K562 (cell line): ENCODE data around the gene TLE7. TPM values are rescaled to one million over a fixed set of nuclear protein-coding genes. Genes with fewer than 3 reads are reported as not detected.

Source experiments
- ELF2 ChIP-seq: fragments of 250-450 bp; sonication (Bioruptor Pico); IDR thresholded peaks from 2 replicates; pipeline ENCODE4 v1.5.0; 2021; ENCODE audit warnings: mild to moderate bottlenecking
- FIP1L1 ChIP-seq: fragments of 200-400 bp; formaldehyde crosslinking; IDR thresholded peaks from 2 replicates; pipeline ENCODE4 v1.6.1; 2018; ENCODE audit warnings: mild to moderate bottlenecking, low read depth, low read length; ENCODE audit not compliant: poor library complexity, severe bottlenecking
- FOXJ2 ChIP-seq: fragments of 200-800 bp; sonication (Bioruptor generic); IDR thresholded peaks from 2 replicates; pipeline ENCODE4 v1.6.1; 2016; ENCODE audit warnings: missing genetic modification characterization, missing compliant biosample characterization
- GABPB1 ChIP-seq: sonication (generic); formaldehyde crosslinking; IDR thresholded peaks from 2 replicates; pipeline ENCODE4 v1.8.0; 2022; ENCODE audit warnings: mild to moderate bottlenecking, missing genetic modification reagents
- GMEB1 ChIP-seq: fragments of 250-450 bp; sonication (Bioruptor Pico); IDR thresholded peaks from 2 replicates; pipeline ENCODE4 v1.4.0; 2020; ENCODE audit warnings: mild to moderate bottlenecking
- HBP1 ChIP-seq: fragments of 450-650 bp; formaldehyde crosslinking; IDR thresholded peaks from 2 replicates; pipeline ENCODE4 v1.4.0; 2022; ENCODE audit warnings: missing genetic modification characterization
- HNRNPLL ChIP-seq: fragments of 200-400 bp; formaldehyde crosslinking; IDR thresholded peaks from 2 replicates; pipeline ENCODE4 v1.6.1; 2017; ENCODE audit warnings: low read length, low read depth, mild to moderate bottlenecking; ENCODE audit not compliant: poor library complexity, severe bottlenecking
- KDM5B ChIP-seq: fragments of 200-600 bp; sonication (generic); IDR thresholded peaks from 2 replicates; pipeline ENCODE4 v1.6.1; 2012; ENCODE audit warnings: low read depth, mild to moderate bottlenecking, moderate library complexity, low read length, control low read depth, inconsistent platforms; ENCODE audit not compliant: insufficient replicate concordance
- MBD2 ChIP-seq: sonication (generic); IDR thresholded peaks from 2 replicates; pipeline ENCODE4 v1.6.1; 2016; ENCODE audit warnings: low read depth, borderline replicate concordance
- MITF ChIP-seq: IDR thresholded peaks from 2 replicates; pipeline ENCODE4 v1.6.1; 2014; ENCODE audit warnings: antibody characterized with exemption
- NRF1 ChIP-seq, 2 experiments: fragments of 450-650 bp; IDR thresholded peaks in 1 of 2; conservative IDR thresholded peaks in 1 of 2; 2 replicates each; pipeline ENCODE4 v1.6.1; 2014; ENCODE audit warnings: mild to moderate bottlenecking in 2 of 2
- PHF21A ChIP-seq: fragments of 450-650 bp; IDR thresholded peaks from 2 replicates; pipeline ENCODE4 v1.6.1; 2017; ENCODE audit warnings: low read depth, borderline replicate concordance
- PKNOX1 ChIP-seq: fragments of 450-650 bp; IDR thresholded peaks from 2 replicates; pipeline ENCODE4 v1.6.1; 2016
- SETDB1 ChIP-seq: IDR thresholded peaks from one replicate; pipeline ENCODE4 v1.6.1; 2012; ENCODE audit warnings: low read length, control low read depth, inconsistent platforms
- TAF7 ChIP-seq: fragments of 450-650 bp; IDR thresholded peaks from 2 replicates; pipeline ENCODE4 v1.6.1; 2016; ENCODE audit warnings: missing genetic modification characterization, missing compliant biosample characterization
- THRA ChIP-seq: fragments of 450-650 bp; IDR thresholded peaks from 2 replicates; pipeline ENCODE4 v1.6.1; 2017; ENCODE audit warnings: mild to moderate bottlenecking, moderate library complexity
- XRCC5 ChIP-seq: fragments of 200-400 bp; formaldehyde crosslinking; IDR thresholded peaks from 2 replicates; pipeline ENCODE4 v1.6.1; 2017; ENCODE audit warnings: low read depth, mild to moderate bottlenecking, low read length
- ZBTB17 ChIP-seq: fragments of 450-650 bp; formaldehyde crosslinking; IDR thresholded peaks from 2 replicates; pipeline ENCODE4 v1.4.0; 2020; ENCODE audit warnings: mild to moderate bottlenecking
- polyA plus RNA-seq, 8 experiments: library from polyadenylated mRNA; depleted of rRNA in 4 of 8; stranded (reverse) in 5 of 8; unstranded in 3 of 8; fragments of >200 nt; fragmentation: Nextera tagmentation in 2 of 8; fragmentation: Illumina TruSeq in 1 of 8; extraction: Ambion mirVana in 2 of 8; extraction: Trizol in 1 of 8; gene quantifications; 2 replicates each; pipeline versions ENCODE4 v1.2.1 to v1.2.3, GENCODE V29; 2011 to 2014; ENCODE audit warnings: inconsistent platforms in 1 of 8, missing spikeins in 1 of 8
- total RNA-seq, 7 experiments: library from RNA; depleted of rRNA in 6 of 7; stranded (reverse); fragments of >200 nt in 6 of 7; fragmentation: Illumina TruSeq in 2 of 7; extraction: Trizol in 2 of 7; gene quantifications; 2 replicates each; pipeline versions ENCODE4 v1.2.1 to v1.2.3, GENCODE V29; 2011 to 2021; ENCODE audit warnings: low replicate concordance in 1 of 7

The TLE7 gene
- total and polyA plus RNA-seq, 9 of the 15 experiments (the other 6 are each of a cell fraction or from before 2014, with no cell fraction given) = not detected

- TF ChIP-seq GABPB1 (CRISPR knock-in tag) = peak; percentile 100
- no peak for TF ChIP-seq FOXJ2 (tag)
- TF ChIP-seq HNRNPLL = peak; percentile 35
- peak; percentile 31 to 53; a peak in 2 of 4 replicates for TF ChIP-seq NRF1 (conservative IDR thresholded peaks at IDR 0.05 in 1 of 2, IDR thresholded peaks at IDR 0.05 in 1 of 2)
- TF ChIP-seq KDM5B = peak; percentile 98
- peak; percentile 49; the same call in 1 of the 2 replicates for TF ChIP-seq GMEB1 (CRISPR knock-in tag)
- TF ChIP-seq MBD2 = peak; percentile 58; the same call in 1 of the 2 replicates
- peak; percentile 33 for TF ChIP-seq SETDB1
- no peak for TF ChIP-seq MITF
- peak; percentile 42; the same call in 1 of the 2 replicates for TF ChIP-seq TAF7
- TF ChIP-seq PKNOX1 = 0 out of 2 replicates have a peak, but pooled peaks have one; percentile 8
- TF ChIP-seq ELF2 = peak; percentile 45; the same call in 1 of the 2 replicates
- TF ChIP-seq HBP1 = peak; percentile 57; the same call in 1 of the 2 replicates
- TF ChIP-seq PHF21A = 0 out of 2 replicates have a peak, but pooled peaks have one; percentile 45
- peak; percentile 59; the same call in 1 of the 2 replicates for TF ChIP-seq ZBTB17 (CRISPR knock-in tag)
- TF ChIP-seq FIP1L1 = peak; percentile 76
- TF ChIP-seq XRCC5 = peak; percentile 54; the same call in 1 of the 2 replicates
- TF ChIP-seq THRA = no peak
Measured at GRCh38 chr16:71461686-71462648, 20.1 kb upstream of the TLE7 start, which contains the start of gene ZNF23 (continued).
